Measurements from ENCODE around the gene ELK1.

ELK1 gene

DNA sequence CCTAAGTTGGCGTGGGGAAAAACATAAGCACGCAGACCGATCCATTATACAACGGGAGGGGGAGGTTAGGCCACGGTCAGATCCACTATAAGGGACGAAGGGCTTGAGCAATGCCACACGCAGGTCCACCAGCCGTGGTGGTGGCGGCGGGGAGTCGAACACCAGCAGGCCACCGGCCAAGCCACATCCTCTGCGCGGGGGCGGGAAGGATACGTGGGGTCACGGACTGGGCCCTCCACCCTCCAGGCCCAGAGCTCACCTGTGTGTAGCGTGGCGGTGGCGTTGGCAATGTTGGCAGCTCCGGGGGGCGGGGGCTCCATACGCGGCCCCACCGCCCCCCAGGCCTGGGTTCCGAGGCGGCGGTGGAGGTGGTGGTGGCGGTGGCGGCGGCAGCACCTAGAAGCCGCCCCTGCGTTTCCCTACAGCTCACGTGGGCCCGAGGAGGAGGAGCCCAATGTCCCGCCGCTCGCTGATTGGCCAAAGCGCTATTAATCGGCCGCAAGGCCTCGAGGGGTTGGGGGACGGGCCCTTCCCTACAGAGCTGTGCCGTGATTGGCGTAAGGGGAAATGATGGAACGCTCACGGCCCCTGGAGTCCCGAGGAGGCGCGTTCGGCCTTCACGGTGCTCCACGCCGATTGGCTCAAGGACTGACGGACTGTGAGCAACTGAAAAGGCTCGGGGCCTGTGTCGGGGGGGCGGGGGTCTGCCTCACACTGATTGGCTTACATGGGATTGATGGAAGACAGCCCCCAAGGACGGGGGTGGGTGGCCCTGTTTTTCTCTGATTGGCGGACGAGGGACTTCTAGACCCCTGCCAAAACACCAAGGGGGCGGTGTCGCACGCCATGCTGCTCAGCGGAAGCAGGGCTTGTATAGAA lies at the start of gene ELK1 (continued):
- TF ChIP-seq, protein P1, sequence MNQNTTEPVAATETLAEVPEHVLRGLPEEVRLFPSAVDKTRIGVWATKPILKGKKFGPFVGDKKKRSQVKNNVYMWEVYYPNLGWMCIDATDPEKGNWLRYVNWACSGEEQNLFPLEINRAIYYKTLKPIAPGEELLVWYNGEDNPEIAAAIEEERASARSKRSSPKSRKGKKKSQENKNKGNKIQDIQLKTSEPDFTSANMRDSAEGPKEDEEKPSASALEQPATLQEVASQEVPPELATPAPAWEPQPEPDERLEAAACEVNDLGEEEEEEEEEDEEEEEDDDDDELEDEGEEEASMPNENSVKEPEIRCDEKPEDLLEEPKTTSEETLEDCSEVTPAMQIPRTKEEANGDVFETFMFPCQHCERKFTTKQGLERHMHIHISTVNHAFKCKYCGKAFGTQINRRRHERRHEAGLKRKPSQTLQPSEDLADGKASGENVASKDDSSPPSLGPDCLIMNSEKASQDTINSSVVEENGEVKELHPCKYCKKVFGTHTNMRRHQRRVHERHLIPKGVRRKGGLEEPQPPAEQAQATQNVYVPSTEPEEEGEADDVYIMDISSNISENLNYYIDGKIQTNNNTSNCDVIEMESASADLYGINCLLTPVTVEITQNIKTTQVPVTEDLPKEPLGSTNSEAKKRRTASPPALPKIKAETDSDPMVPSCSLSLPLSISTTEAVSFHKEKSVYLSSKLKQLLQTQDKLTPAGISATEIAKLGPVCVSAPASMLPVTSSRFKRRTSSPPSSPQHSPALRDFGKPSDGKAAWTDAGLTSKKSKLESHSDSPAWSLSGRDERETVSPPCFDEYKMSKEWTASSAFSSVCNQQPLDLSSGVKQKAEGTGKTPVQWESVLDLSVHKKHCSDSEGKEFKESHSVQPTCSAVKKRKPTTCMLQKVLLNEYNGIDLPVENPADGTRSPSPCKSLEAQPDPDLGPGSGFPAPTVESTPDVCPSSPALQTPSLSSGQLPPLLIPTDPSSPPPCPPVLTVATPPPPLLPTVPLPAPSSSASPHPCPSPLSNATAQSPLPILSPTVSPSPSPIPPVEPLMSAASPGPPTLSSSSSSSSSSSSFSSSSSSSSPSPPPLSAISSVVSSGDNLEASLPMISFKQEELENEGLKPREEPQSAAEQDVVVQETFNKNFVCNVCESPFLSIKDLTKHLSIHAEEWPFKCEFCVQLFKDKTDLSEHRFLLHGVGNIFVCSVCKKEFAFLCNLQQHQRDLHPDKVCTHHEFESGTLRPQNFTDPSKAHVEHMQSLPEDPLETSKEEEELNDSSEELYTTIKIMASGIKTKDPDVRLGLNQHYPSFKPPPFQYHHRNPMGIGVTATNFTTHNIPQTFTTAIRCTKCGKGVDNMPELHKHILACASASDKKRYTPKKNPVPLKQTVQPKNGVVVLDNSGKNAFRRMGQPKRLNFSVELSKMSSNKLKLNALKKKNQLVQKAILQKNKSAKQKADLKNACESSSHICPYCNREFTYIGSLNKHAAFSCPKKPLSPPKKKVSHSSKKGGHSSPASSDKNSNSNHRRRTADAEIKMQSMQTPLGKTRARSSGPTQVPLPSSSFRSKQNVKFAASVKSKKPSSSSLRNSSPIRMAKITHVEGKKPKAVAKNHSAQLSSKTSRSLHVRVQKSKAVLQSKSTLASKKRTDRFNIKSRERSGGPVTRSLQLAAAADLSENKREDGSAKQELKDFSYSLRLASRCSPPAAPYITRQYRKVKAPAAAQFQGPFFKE (tag by site-specific recombination; IDR thresholded peaks at IDR 0.05; ENCODE audit: borderline replicate concordance) = no peak
- TF ChIP-seq ZSCAN30 (tag by site-specific recombination; IDR thresholded peaks at IDR 0.05) (no peak), ZNF843 (tag by site-specific recombination; IDR thresholded peaks at IDR 0.05) (no peak), ZNF274 (IDR thresholded peaks at IDR 0.05; ENCODE audit: low read length) (no peak), ZNF274 (tag by site-specific recombination; IDR thresholded peaks at IDR 0.05; ENCODE audit: borderline replicate concordance) (no peak), KLF16 (tag by site-specific recombination; IDR thresholded peaks at IDR 0.05) (peak; percentile 87), ZNF585B (tag by site-specific recombination; IDR thresholded peaks at IDR 0.05) (no peak), ZNF121 (tag by site-specific recombination; IDR thresholded peaks at IDR 0.05) (no peak), ZNF610 (tag by site-specific recombination; IDR thresholded peaks at IDR 0.05; ENCODE audit: borderline replicate concordance) (no peak), ZNF747 (tag by site-specific recombination; IDR thresholded peaks at IDR 0.05) (no peak), ZNF560 (tag by site-specific recombination; IDR thresholded peaks at IDR 0.05; ENCODE audit: borderline replicate concordance) (no peak), MYNN (tag by site-specific recombination; IDR thresholded peaks at IDR 0.05; ENCODE audit: borderline replicate concordance) (no peak), ZNF341 (tag by site-specific recombination; IDR thresholded peaks at IDR 0.05; ENCODE audit: low read depth) (no peak), ZNF76 (tag by site-specific recombination; IDR thresholded peaks at IDR 0.05; ENCODE audit: borderline replicate concordance, low read depth) (peak; percentile 64; the same call in 1 of the 2 replicates), REPIN1 (tag by site-specific recombination; IDR thresholded peaks at IDR 0.05; ENCODE audit: low read depth) (no peak), WT1 (tag by site-specific recombination; IDR thresholded peaks at IDR 0.05) (no peak), EGR2 (tag by site-specific recombination; IDR thresholded peaks at IDR 0.05; ENCODE audit: low read depth) (peak; percentile 87), KLF7 (tag by site-specific recombination; IDR thresholded peaks at IDR 0.05; ENCODE audit: borderline replicate concordance) (no peak), ZNF221 (tag by site-specific recombination; IDR thresholded peaks at IDR 0.05; ENCODE audit: borderline replicate concordance) (no peak), ZNF19 (tag by site-specific recombination; IDR thresholded peaks at IDR 0.05; ENCODE audit: low read depth) (no peak), ZFP37 (tag by site-specific recombination; IDR thresholded peaks at IDR 0.05) (no peak; the same call in 1 of the 2 replicates), ZNF426 (tag by site-specific recombination; IDR thresholded peaks at IDR 0.05) (no peak)
- TF ChIP-seq, protein P2, sequence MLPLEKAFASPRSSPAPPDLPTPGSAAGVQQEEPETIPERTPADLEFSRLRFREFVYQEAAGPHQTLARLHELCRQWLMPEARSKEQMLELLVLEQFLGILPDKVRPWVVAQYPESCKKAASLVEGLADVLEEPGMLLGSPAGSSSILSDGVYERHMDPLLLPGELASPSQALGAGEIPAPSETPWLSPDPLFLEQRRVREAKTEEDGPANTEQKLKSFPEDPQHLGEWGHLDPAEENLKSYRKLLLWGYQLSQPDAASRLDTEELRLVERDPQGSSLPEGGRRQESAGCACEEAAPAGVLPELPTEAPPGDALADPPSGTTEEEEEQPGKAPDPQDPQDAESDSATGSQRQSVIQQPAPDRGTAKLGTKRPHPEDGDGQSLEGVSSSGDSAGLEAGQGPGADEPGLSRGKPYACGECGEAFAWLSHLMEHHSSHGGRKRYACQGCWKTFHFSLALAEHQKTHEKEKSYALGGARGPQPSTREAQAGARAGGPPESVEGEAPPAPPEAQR (tag by site-specific recombination; IDR thresholded peaks at IDR 0.05) = no peak
- TF ChIP-seq, protein P3, sequence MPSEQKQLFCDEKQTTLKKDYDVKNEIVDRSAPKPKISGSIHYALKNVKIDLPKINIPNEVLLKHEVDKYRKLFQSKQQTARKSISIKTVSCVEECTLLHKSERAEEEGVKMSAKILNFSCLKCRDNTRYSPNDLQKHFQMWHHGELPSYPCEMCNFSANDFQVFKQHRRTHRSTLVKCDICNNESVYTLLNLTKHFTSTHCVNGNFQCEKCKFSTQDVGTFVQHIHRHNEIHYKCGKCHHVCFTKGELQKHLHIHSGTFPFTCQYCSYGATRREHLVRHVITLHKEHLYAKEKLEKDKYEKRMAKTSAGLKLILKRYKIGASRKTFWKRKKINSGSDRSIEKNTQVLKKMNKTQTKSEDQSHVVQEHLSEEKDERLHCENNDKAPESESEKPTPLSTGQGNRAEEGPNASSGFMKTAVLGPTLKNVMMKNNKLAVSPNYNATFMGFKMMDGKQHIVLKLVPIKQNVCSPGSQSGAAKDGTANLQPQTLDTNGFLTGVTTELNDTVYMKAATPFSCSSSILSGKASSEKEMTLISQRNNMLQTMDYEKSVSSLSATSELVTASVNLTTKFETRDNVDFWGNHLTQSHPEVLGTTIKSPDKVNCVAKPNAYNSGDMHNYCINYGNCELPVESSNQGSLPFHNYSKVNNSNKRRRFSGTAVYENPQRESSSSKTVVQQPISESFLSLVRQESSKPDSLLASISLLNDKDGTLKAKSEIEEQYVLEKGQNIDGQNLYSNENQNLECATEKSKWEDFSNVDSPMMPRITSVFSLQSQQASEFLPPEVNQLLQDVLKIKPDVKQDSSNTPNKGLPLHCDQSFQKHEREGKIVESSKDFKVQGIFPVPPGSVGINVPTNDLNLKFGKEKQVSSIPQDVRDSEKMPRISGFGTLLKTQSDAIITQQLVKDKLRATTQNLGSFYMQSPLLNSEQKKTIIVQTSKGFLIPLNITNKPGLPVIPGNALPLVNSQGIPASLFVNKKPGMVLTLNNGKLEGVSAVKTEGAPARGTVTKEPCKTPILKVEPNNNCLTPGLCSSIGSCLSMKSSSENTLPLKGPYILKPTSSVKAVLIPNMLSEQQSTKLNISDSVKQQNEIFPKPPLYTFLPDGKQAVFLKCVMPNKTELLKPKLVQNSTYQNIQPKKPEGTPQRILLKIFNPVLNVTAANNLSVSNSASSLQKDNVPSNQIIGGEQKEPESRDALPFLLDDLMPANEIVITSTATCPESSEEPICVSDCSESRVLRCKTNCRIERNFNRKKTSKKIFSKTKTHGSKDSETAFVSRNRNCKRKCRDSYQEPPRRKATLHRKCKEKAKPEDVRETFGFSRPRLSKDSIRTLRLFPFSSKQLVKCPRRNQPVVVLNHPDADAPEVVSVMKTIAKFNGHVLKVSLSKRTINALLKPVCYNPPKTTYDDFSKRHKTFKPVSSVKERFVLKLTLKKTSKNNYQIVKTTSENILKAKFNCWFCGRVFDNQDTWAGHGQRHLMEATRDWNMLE (tag by site-specific recombination; conservative IDR thresholded peaks at IDR 0.05; ENCODE audit: low read depth) = no peak
- TF ChIP-seq, protein P4, sequence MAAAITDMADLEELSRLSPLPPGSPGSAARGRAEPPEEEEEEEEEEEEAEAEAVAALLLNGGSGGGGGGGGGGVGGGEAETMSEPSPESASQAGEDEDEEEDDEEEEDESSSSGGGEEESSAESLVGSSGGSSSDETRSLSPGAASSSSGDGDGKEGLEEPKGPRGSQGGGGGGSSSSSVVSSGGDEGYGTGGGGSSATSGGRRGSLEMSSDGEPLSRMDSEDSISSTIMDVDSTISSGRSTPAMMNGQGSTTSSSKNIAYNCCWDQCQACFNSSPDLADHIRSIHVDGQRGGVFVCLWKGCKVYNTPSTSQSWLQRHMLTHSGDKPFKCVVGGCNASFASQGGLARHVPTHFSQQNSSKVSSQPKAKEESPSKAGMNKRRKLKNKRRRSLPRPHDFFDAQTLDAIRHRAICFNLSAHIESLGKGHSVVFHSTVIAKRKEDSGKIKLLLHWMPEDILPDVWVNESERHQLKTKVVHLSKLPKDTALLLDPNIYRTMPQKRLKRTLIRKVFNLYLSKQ (tag by site-specific recombination; IDR thresholded peaks at IDR 0.05; ENCODE audit: borderline replicate concordance) = no peak
